Hepatocyte (in vitro differentiated cells): Measurements from ENCODE around the gene TFF2. TPM values are rescaled to one million over a fixed set of nuclear protein-coding genes. Genes with fewer than 3 reads are reported as not detected.

Source experiments
- DNase-seq: peaks from one replicate; pipeline ENCODE4 v3.0.0-alpha.2; 2016; ENCODE audit warnings: low spot score
- H2AFZ ChIP-seq: fragments of 200-600 bp; sonication (generic); 2 replicates; pipeline ENCODE4 v1.6.0; 2016; ENCODE audit warnings: antibody characterized with exemption, mild to moderate bottlenecking
- H3K27ac ChIP-seq: fragments of 200-600 bp; sonication (generic); 2 replicates; pipeline ENCODE4 v1.5.1; 2016; ENCODE audit warnings: mild to moderate bottlenecking
- H3K27me3 ChIP-seq: fragments of 200-600 bp; sonication (generic); 2 replicates; pipeline ENCODE4 v1.6.1; 2016
- H3K36me3 ChIP-seq: fragments of 200-600 bp; sonication (generic); replicated peaks from 2 replicates; pipeline ENCODE4 v1.5.1; 2016; ENCODE audit warnings: low read depth; ENCODE audit not compliant: insufficient read depth
- H3K4me1 ChIP-seq: fragments of 200-600 bp; sonication (generic); 2 replicates; pipeline ENCODE4 v1.5.1; 2016; ENCODE audit warnings: mild to moderate bottlenecking, moderate library complexity; ENCODE audit not compliant: insufficient read depth
- H3K4me2 ChIP-seq: fragments of 200-600 bp; sonication (generic); 2 replicates; pipeline ENCODE4 v1.6.0; 2016
- H3K4me3 ChIP-seq: fragments of 200-600 bp; sonication (generic); 2 replicates; pipeline ENCODE4 v1.5.1; 2016; ENCODE audit warnings: mild to moderate bottlenecking
- H3K79me2 ChIP-seq: fragments of 200-600 bp; sonication (generic); 2 replicates; pipeline ENCODE4 v1.6.0; 2017; ENCODE audit warnings: mild to moderate bottlenecking
- H3K9me2 ChIP-seq: fragments of 200-600 bp; sonication (generic); replicated peaks from 2 replicates; pipeline ENCODE4 v1.6.0; 2017; ENCODE audit warnings: mild to moderate bottlenecking; ENCODE audit not compliant: insufficient read depth
- H3K9me3 ChIP-seq: fragments of 200-600 bp; sonication (generic); 2 replicates; pipeline ENCODE4 v1.5.1; 2016; ENCODE audit warnings: low read depth, mild to moderate bottlenecking
- H4K20me1 ChIP-seq: fragments of 200-600 bp; sonication (generic); 2 replicates; pipeline ENCODE4 v1.6.0; 2016; ENCODE audit warnings: mild to moderate bottlenecking; ENCODE audit not compliant: insufficient read depth, poor library complexity, severe bottlenecking
- EZH2 ChIP-seq: fragments of 200-600 bp; sonication (generic); IDR thresholded peaks from 2 replicates; pipeline ENCODE4 v1.6.1; 2016; ENCODE audit warnings: antibody characterized with exemption, mild to moderate bottlenecking, borderline replicate concordance
- EZH2phosphoT487 ChIP-seq: fragments of 200-600 bp; sonication (generic); IDR thresholded peaks from one replicate; pipeline ENCODE4 v1.6.1; 2018; ENCODE audit warnings: antibody characterized with exemption, mild to moderate bottlenecking, low read depth, moderate library complexity; ENCODE audit not compliant: unreplicated experiment, severe bottlenecking
- WGBS: methylation state at CpG from one replicate; pipeline ENCODE4 v1.1.6; 2016; ENCODE audit warnings: low lambda C conversion rate; ENCODE audit errors: missing lambda C conversion rate; 5-methylcytosine and 5-hydroxymethylcytosine counted together
- polyA plus RNA-seq: library from polyadenylated mRNA; unstranded; fragments of >200 nt; fragmentation: Nextera tagmentation; extraction: Ambion mirVana; gene quantifications from 2 replicates; pipeline ENCODE4 v1.2.1, GENCODE V29; 2016
- total RNA-seq: library from RNA; depleted of rRNA; stranded (reverse); fragments of >200 nt; gene quantifications from 2 replicates; pipeline ENCODE4 v1.2.3, GENCODE V29; 2014
- TF ChIP-seq, protein P1 (sequence below): fragments of 200-600 bp; sonication (generic); IDR thresholded peaks from 2 replicates; pipeline ENCODE4 v1.5.1; 2016; ENCODE audit warnings: antibody characterized with exemption, mild to moderate bottlenecking; ENCODE audit not compliant: poor library complexity

Gene TFF2
- total and polyA plus RNA-seq, 2 experiments from 2014 or later = 23.9 to 28.1 TPM

DNA sequence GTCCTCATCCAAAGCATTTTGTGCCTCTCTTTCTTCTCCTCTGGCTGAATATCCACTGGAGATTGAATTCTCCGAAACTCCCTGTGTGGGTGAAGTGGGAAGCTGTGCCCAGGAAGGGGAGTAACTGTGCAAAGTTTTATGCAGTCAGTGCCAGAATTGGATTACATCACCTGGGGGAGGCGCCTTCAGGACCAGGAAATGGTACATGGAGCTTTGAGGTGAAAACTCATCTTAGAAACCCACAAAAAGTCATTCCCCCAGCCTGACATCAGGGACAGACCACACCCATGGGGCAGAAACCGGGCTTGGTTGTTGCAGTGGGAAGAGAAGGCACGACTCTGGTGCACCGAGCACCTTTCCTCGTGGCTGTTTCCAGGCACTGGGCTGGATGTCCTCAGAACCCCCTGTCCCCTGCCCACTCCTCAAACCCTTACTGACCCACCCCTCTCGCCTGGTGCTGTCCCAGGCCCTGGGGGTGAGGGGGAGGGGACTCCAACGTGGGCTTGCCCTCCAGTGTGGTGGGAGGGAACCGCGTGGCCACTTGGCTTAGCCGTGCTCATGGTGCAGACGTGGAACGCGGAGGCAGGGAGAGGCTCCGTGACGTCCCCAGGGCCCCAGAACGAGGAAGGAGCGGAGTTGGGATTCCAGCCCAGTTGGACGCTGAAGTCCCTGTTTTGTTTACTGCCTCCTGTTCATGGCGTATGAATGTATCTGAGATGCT, 51.3 kb downstream of the TFF2 start:
- WGBS = 93% methylated on average over 20 of the region's 20 CpGs
- Histone ChIP-seq H3K9me2 (no peaks in the 10 kb centered on the region), H3K4me3 (no peak overlapping the region), H3K36me3 (no peaks in the 10 kb centered on the region), H4K20me1 (no peaks in the 10 kb centered on the region), H3K4me2 (no peak overlapping the region), H3K27ac (no peak overlapping the region), H3K79me2 (no peaks in the 10 kb centered on the region), H2AFZ (no peak overlapping the region), H3K27me3 (no peaks in the 10 kb centered on the region), H3K4me1 (peaks cover 3% of the 10 kb centered on the region), H3K9me3 (no peaks in the 10 kb centered on the region)
- DNase-seq = no peak
- TF ChIP-seq, protein P1, sequence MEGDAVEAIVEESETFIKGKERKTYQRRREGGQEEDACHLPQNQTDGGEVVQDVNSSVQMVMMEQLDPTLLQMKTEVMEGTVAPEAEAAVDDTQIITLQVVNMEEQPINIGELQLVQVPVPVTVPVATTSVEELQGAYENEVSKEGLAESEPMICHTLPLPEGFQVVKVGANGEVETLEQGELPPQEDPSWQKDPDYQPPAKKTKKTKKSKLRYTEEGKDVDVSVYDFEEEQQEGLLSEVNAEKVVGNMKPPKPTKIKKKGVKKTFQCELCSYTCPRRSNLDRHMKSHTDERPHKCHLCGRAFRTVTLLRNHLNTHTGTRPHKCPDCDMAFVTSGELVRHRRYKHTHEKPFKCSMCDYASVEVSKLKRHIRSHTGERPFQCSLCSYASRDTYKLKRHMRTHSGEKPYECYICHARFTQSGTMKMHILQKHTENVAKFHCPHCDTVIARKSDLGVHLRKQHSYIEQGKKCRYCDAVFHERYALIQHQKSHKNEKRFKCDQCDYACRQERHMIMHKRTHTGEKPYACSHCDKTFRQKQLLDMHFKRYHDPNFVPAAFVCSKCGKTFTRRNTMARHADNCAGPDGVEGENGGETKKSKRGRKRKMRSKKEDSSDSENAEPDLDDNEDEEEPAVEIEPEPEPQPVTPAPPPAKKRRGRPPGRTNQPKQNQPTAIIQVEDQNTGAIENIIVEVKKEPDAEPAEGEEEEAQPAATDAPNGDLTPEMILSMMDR = no peak
- TF ChIP-seq EZH2phosphoT487 = no peak
- TF ChIP-seq EZH2 = no peak

DNA sequence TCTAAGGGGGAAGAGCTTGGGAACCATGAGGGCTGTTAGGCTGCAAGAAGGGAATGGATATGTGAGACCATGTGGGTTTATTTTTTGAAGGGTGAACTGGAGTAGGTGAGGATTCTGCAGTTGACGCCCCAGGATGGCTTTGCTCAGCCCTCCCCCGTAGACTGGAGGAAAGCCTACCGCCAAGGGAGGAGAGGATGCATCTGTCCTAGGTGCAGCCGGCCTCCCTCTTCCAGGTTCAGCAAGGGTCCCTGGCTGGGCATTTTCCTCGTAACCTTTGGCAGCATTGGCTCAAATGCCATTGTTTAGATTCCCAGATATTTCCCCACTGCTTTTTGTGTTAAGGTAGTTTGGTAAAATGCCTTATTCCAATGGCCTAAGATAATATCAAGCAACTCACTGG, 52.1 kb downstream of the TFF2 start:
- H3K27ac ChIP-seq = no peak overlapping the region
- DNase-seq = no peak
- H3K79me2 ChIP-seq = no peaks in the 10 kb centered on the region
- no peak overlapping the region for H3K4me3 ChIP-seq
- H3K9me2 ChIP-seq = no peaks in the 10 kb centered on the region
- peaks cover 3% of the 10 kb centered on the region for H3K4me1 ChIP-seq
- H2AFZ ChIP-seq = no peak overlapping the region
- WGBS = 82% methylated on average over 5 of the region's 5 CpGs
- no peak overlapping the region for H3K4me2 ChIP-seq
- no peaks in the 10 kb centered on the region for H3K36me3 ChIP-seq
- no peaks in the 10 kb centered on the region for H3K9me3 ChIP-seq
- H3K27me3 ChIP-seq = no peaks in the 10 kb centered on the region
- TF ChIP-seq EZH2 = no peak
- TF ChIP-seq EZH2phosphoT487 = no peak
- TF ChIP-seq, protein P1 = no peak
- H4K20me1 ChIP-seq = no peaks in the 10 kb centered on the region

DNA sequence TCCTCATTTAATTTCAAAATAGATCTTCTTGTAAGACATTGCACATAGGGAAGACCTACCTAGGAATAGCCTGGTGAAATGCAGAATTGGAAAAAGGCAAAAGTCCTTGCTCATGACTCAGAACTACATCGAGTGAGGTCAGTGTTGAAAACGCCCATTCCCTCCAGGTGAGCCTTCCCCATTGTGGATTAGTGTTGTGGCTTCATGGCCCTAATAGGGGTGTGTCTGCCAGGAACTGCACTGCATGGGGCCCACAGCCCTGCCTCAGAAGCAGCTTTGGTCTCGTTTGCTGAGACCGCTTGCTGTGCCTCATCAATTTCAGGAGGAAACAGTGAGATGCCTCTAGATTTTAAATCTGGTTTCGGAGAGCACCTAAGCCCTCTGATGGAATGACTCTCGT, 52.6 kb downstream of the TFF2 start:
- no peak overlapping the region for H2AFZ ChIP-seq
- H3K79me2 ChIP-seq = no peaks in the 10 kb centered on the region
- no peaks in the 10 kb centered on the region for H3K27me3 ChIP-seq
- no peaks in the 10 kb centered on the region for H4K20me1 ChIP-seq
- 59% methylated on average over 6 of the region's 6 CpGs for WGBS
- no peak overlapping the region for H3K27ac ChIP-seq
- H3K4me2 ChIP-seq = no peak overlapping the region
- no peaks in the 10 kb centered on the region for H3K9me2 ChIP-seq
- no peak overlapping the region for H3K4me3 ChIP-seq
- no peaks in the 10 kb centered on the region for H3K36me3 ChIP-seq
- peak; percentile 58 for DNase-seq
- no peaks in the 10 kb centered on the region for H3K9me3 ChIP-seq
- TF ChIP-seq EZH2phosphoT487 (no peak), EZH2 (no peak)
- TF ChIP-seq, protein P1 = no peak
- peaks cover 3% of the 10 kb centered on the region for H3K4me1 ChIP-seq
